Gastrocnemius medialis (tissue), 4 donors: ENCODE results near the gene EIF3K.

Source experiments
- POLR2A ChIP-seq, 2 donors: fragments of 450-650 bp; IDR thresholded peaks; one replicate each; pipeline ENCODE4 v1.6.1; 2017; ENCODE audit warnings: antibody characterized with exemption in 2 of 2, mild to moderate bottlenecking in 2 of 2, moderate library complexity in 2 of 2
- TF ChIP-seq, protein P1 (sequence below), 5 experiments: fragments of 450-650 bp in 3 of 5; fragments of 200-600 bp in 2 of 5; sonication (generic) in 2 of 5; IDR thresholded peaks in 4 of 5; conservative IDR thresholded peaks in 1 of 5; 1 replicate in 4 of 5; 2 replicates in 1 of 5; pipeline ENCODE4 v1.5.1; 2016 to 2019; ENCODE audit warnings: antibody characterized with exemption in 5 of 5, mild to moderate bottlenecking in 3 of 5, moderate library complexity in 3 of 5

DNA sequence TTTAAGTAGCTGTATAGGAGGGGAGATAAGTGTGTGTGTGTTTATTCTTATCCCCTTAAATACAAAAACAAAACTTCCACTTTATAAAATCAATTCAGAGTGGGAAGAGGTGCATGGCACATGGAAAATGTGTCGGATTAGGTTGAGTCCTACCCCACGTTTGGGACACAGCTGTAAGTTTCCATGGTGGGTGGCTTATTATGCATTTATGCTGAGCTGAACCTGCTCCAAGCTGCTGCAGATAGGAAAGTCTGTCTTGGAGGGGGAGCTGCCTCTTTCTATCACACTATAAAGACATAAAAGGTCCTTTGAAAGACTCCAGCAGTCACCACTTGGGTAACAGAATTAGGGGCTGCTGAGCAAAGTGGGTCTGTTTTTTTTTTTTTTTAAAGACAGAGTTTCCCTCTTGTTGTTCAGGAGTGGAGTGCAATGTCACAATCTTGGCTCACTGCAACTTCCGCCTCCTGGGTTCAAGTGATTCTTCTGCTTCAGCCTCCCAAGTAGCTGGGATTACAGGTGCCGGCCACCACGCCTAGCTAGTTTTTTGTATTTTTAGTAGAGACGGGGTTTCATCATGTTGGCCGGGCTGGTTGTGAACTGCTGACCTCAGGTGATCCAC is 43.7 kb downstream of the EIF3K start:
- TF ChIP-seq, protein P1, sequence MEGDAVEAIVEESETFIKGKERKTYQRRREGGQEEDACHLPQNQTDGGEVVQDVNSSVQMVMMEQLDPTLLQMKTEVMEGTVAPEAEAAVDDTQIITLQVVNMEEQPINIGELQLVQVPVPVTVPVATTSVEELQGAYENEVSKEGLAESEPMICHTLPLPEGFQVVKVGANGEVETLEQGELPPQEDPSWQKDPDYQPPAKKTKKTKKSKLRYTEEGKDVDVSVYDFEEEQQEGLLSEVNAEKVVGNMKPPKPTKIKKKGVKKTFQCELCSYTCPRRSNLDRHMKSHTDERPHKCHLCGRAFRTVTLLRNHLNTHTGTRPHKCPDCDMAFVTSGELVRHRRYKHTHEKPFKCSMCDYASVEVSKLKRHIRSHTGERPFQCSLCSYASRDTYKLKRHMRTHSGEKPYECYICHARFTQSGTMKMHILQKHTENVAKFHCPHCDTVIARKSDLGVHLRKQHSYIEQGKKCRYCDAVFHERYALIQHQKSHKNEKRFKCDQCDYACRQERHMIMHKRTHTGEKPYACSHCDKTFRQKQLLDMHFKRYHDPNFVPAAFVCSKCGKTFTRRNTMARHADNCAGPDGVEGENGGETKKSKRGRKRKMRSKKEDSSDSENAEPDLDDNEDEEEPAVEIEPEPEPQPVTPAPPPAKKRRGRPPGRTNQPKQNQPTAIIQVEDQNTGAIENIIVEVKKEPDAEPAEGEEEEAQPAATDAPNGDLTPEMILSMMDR (IDR thresholded peaks at IDR 0.05 in 4 of 5, conservative IDR thresholded peaks at IDR 0.05 in 1 of 5): no peak
- TF ChIP-seq POLR2A (IDR thresholded peaks at IDR 0.05): no peak
